ENCODE results near the gene POLR2F.

POLR2F gene

GRCh38 chr22:37953437-37954179 is at the start of gene POLR2F, which contains the start of gene C22orf23:
TSS of gene POLR2F (plus strand) at chr22:37953699. CDS start at chr22:37953788, 89 bp downstream.
TSS of gene C22orf23 (minus strand) at chr22:37953601. CDS start at chr22:37953149, 452 bp downstream.
- peak; percentile 39 for DNase-seq

- DNase-seq: no peak
These were observed 48.6 kb upstream of the POLR2F start for GRCh38 chr22:37904572-37905533.

DNA sequence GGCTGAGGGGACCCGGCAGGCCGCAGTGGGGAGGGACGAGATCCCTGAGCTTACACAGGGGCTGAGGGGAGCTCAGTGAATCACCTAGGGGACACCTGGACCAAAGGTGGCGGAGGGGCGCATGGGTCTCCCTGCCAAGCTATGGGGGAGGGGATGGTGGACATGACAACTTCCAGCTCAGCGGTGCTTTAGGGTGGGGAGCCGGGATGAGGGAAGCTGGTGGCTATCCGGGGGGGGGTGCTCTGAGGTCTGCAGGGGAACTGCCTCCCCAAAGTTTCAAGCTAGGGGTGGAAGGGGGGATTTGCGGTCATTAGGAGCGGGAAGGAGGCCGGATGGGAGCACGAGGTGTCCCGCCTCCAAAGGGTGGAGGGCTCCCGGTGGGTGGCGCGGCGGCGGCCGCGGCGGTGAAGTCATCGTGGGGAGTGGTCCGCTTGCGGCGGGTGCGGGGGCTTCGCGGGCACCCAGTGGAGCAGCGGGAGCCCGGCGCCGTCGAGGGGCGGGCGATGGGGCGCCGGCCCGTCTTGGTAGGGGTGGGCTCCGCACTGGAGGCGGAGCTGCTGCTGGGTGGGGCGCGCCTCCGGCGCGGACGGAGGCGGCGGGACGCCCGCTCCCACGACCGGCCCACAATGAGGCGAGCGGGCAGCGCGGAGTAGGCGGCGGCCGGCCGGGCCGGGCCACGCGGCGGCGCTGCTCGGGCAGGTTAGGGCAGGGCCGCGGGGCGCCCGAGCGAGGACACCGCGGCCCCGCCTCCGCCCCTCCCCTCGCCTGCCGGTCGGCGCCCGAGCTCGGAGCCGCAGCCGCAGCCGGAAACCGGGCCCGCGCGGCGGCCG is 47.8 kb upstream of the POLR2F start, which contains the start of gene MICALL1:
Gene MICALL1, plus strand, starts transcription at position 764 of the 830 bp plus-strand sequence. CDS start 126 bp downstream, outside the sequence.
- no peak for DNase-seq

- DNase-seq: no peak
These were observed 47.0 kb upstream of the POLR2F start for GRCh38 chr22:37906364-37907008.

- DNase-seq: no peak
These were observed 46.2 kb upstream of the POLR2F start for GRCh38 chr22:37907036-37907954.

DNA sequence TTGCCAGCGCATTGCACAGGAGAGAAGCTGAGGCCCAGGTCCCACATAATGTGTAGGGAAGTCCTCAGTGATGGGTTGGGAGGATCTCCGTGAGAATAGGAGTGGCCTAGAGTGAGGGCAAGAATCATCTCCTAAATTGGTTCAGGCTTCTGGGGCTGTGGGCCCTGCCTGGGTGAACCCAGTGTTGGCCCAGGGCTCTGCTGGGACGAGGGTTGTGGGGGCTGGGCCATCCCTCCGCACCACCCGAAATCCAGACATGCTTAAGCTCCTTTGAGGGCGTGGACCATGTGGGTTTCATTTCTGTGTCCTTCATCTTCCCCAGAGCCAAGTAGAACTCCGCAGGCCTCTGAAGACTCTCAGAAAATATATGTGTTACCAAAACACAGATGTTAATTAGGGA is 43.7 kb upstream of the POLR2F start:
- DNase-seq: no peak

- no peak for DNase-seq
These were observed 42.4 kb upstream of the POLR2F start for GRCh38 chr22:37910890-37911672.

DNA sequence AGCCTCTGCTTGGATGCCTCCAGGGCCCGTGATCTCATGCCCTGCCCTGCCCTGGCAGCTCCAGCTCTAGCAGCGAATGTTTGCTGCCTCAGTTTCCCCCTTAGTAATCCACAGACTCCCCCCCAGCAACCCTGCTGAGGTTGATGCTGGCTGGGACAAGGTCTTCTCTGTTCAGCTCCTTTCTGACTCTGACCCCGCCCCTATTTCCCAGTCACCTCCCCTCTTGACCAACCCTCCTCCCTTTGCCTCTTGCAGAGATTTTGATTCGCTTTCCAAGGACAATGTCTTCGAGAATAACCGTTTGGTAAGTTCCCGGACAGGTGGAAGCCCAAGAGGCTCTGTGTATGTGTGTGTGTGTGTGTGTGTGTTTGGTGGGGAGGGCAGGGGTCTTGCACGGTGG is 41.8 kb upstream of the POLR2F start:
- DNase-seq: no peak

GRCh38 chr22:37912171-37912570 is 41.3 kb upstream of the POLR2F start:
- DNase-seq: no peak

DNA sequence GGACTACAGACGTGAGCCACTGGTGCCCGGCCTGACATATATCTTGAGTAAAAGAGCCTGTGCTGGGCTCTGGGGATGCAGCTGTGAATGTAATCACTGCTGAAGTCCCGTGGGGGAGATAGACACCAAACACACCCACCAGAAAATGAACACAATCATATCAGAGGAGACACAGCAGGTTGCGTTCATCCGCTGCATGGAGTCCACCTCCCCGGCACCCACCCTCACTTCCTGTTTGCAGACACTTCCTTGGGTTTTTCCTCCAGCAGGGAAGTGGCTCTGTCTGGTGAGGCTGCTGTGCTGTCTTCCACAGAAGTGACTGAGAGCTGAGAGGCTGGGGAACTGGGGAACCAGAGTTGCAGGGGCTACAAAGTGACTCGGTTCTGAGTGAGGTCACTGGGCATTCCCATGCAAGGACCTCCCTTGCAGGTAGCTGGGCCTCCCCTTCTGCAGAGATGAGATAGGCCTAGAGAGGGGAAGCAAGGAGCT is 40.2 kb upstream of the POLR2F start:
- no peak for DNase-seq

DNA sequence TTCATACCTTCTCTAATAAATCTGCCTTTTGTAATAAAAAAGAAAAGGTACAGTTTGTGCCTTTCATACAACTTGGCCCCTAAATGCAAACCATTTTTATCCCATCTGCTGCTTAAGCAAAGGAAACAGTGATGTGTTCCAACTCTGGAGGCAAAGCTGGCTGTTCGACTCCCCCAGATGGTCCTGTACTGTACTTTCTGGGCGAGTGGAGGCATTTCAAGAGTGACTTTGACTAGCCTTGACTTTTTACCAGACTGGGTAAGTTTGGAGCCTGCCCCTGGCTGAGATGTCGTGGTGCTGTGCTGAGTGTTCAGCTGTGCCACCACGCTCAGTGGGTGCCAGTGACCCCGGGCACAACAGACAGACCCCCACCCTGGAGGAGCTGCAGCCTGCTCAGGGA is 37.2 kb upstream of the POLR2F start:
- no peak for DNase-seq

DNA sequence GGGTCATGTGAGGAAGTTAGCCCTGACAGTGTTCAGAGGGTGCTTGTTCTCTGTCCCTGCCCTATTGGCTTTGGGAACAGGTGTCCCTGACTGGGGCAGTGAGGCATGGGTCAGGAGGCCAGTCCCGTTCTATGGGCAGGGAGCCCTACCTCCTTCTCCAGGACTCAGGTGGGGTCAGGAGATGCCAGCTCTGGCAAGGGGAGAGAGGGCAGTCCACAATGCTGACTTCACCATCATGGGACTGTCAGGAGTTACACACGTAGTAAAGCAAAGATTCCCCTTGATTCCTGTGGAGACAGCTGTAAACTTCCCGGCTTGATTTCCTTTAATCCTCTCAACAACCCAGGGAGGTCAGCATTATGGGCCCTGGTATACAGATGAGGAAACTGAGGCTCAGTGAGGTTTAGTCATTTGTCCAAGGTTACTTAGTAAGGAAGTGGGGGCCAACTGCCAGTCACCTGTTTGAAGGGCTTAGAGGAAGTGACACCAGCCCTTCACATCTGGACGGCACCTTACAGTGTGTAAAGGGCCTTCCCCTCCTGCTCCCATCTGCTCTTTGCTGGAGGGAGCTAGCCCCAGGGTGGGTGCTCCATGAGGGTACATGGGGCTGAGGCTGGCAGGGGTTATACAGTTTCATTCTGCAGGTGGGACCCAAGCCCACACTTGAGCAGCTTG is 35.5 kb upstream of the POLR2F start:
- DNase-seq: no peak

- no peak for DNase-seq
These were observed 34.8 kb upstream of the POLR2F start for GRCh38 chr22:37918580-37919270.

GRCh38 chr22:37920126-37920525 is 33.4 kb upstream of the POLR2F start:
- no peak for DNase-seq

GRCh38 chr22:37922191-37922590 is 31.3 kb upstream of the POLR2F start:
- no peak for DNase-seq

GRCh38 chr22:37923927-37924326 is 29.6 kb upstream of the POLR2F start:
- no peak for DNase-seq

GRCh38 chr22:37924386-37925065 is 29.0 kb upstream of the POLR2F start:
- DNase-seq: no peak

GRCh38 chr22:37925330-37925729 is 28.2 kb upstream of the POLR2F start:
- no peak for DNase-seq
